OCI-LY7 (cell line): ENCODE data around the gene AKT3.

Experiments used
- CTCF ChIP-seq: fragments of 200-600 bp; sonication (generic); conservative IDR thresholded peaks from 2 replicates; pipeline ENCODE4 v1.5.1; 2014; ENCODE audit warnings: mild to moderate bottlenecking, antibody characterized with exemption, low read length, moderate library complexity, mixed read lengths
- EZH2phosphoT487 ChIP-seq: fragments of 200-600 bp; sonication (generic); IDR thresholded peaks from 2 replicates; pipeline ENCODE4 v1.6.1; 2018; ENCODE audit warnings: low read depth, borderline replicate concordance, mild to moderate bottlenecking, mixed run types, antibody characterized with exemption, low read length, moderate library complexity, mixed read lengths

GRCh38 chr1:243846761-243847160 lies 3.3 kb downstream of the AKT3 start:
- TF ChIP-seq CTCF (no peak), EZH2phosphoT487 (no peak)
